Measurements from ENCODE around the gene UNC50. TPM values are rescaled to one million over a fixed set of nuclear protein-coding genes. Genes with fewer than 3 reads are reported as not detected.

Gene UNC50
- total RNA-seq, 1 donor from 2014 or later, result 49.4 TPM

- TF ChIP-seq CTCF (conservative IDR thresholded peaks at IDR 0.05), result no peak
- Mint-ChIP-seq H3K4me1 (ENCODE audit: unreplicated experiment) (no peaks in the 10 kb centered on the region), H3K9me3 (no peaks in the 10 kb centered on the region), H3K36me3 (peaks cover 10% of the 10 kb centered on the region), H3K4me3 (no peak overlapping the region), H3K27me3 (no peaks in the 10 kb centered on the region), H3K27ac (no peak overlapping the region)
- DNase-seq (ENCODE audit: extremely low spot score, unreplicated experiment), result no peak
These were observed 40.0 kb upstream of the UNC50 start for GRCh38 chr2:98568161-98568956.

GRCh38 chr2:98569197-98569793 lies 39.1 kb upstream of the UNC50 start:
- Mint-ChIP-seq H3K27me3 (no peaks in the 10 kb centered on the region), H3K27ac (peak overlapping the region; percentile 8)

GRCh38 chr2:98569915-98570314 lies 38.5 kb upstream of the UNC50 start:
- Mint-ChIP-seq H3K36me3 (peaks cover 10% of the 10 kb centered on the region), H3K27ac (peak overlapping the region; percentile 8), H3K4me1 (ENCODE audit: unreplicated experiment) (no peaks in the 10 kb centered on the region), H3K27me3 (no peaks in the 10 kb centered on the region), H3K4me3 (no peak overlapping the region), H3K9me3 (no peaks in the 10 kb centered on the region)
- no peak for DNase-seq (ENCODE audit: extremely low spot score, unreplicated experiment)
- no peak for TF ChIP-seq CTCF (conservative IDR thresholded peaks at IDR 0.05)

More at GRCh38 chr2:98569197-98569793, 39.1 kb upstream of the UNC50 start:
- Mint-ChIP-seq H3K36me3 (peaks cover 10% of the 10 kb centered on the region), H3K4me3 (no peak overlapping the region), H3K4me1 (ENCODE audit: unreplicated experiment) (no peaks in the 10 kb centered on the region), H3K9me3 (no peaks in the 10 kb centered on the region)
- no peak for DNase-seq (ENCODE audit: extremely low spot score, unreplicated experiment)
- peak; percentile 84 for TF ChIP-seq CTCF (conservative IDR thresholded peaks at IDR 0.05)

GRCh38 chr2:98570356-98570755 lies 38.0 kb upstream of the UNC50 start:
- no peaks in the 10 kb centered on the region for H3K9me3 Mint-ChIP-seq
- H3K4me3 Mint-ChIP-seq, result no peak overlapping the region
- peaks cover 10% of the 10 kb centered on the region for H3K36me3 Mint-ChIP-seq
- TF ChIP-seq CTCF (conservative IDR thresholded peaks at IDR 0.05), result no peak
- no peaks in the 10 kb centered on the region for H3K4me1 Mint-ChIP-seq (ENCODE audit: unreplicated experiment)
- H3K27me3 Mint-ChIP-seq, result no peaks in the 10 kb centered on the region
- H3K27ac Mint-ChIP-seq, result no peak overlapping the region
- DNase-seq (ENCODE audit: extremely low spot score, unreplicated experiment), result no peak

GRCh38 chr2:98571121-98571701 lies 37.2 kb upstream of the UNC50 start:
- no peaks in the 10 kb centered on the region for H3K9me3 Mint-ChIP-seq
- TF ChIP-seq CTCF (conservative IDR thresholded peaks at IDR 0.05), result no peak
- H3K27ac Mint-ChIP-seq, result no peak overlapping the region
- no peak for DNase-seq (ENCODE audit: extremely low spot score, unreplicated experiment)
- H3K4me3 Mint-ChIP-seq, result no peak overlapping the region
- no peaks in the 10 kb centered on the region for H3K4me1 Mint-ChIP-seq (ENCODE audit: unreplicated experiment)
- H3K27me3 Mint-ChIP-seq, result no peaks in the 10 kb centered on the region
- H3K36me3 Mint-ChIP-seq, result peaks cover 8% of the 10 kb centered on the region
